GM08714 (cell line): ENCODE measurements around the gene CASP10.
A peak's percentile ranks its signal among the peaks of the same experiment; 100 is the strongest.
"Not testable (repeated sequence)": the region's sequence is repeated elsewhere in the genome, so short reads cannot be mapped to it uniquely, and the experiment has no call there.

Experiments
- H3K4me3 ChIP-seq: fragments of 200-500 bp; sonication (Bioruptor generic); 2 replicates; pipeline ENCODE4 v1.5.1; 2014; ENCODE audit warnings: mild to moderate bottlenecking, low read length, inconsistent platforms
- ZNF274 ChIP-seq: IDR thresholded peaks from 2 replicates; pipeline ENCODE4 v1.6.1; 2012; ENCODE audit warnings: mild to moderate bottlenecking, low read depth, low read length

The CASP10 gene, protein sequence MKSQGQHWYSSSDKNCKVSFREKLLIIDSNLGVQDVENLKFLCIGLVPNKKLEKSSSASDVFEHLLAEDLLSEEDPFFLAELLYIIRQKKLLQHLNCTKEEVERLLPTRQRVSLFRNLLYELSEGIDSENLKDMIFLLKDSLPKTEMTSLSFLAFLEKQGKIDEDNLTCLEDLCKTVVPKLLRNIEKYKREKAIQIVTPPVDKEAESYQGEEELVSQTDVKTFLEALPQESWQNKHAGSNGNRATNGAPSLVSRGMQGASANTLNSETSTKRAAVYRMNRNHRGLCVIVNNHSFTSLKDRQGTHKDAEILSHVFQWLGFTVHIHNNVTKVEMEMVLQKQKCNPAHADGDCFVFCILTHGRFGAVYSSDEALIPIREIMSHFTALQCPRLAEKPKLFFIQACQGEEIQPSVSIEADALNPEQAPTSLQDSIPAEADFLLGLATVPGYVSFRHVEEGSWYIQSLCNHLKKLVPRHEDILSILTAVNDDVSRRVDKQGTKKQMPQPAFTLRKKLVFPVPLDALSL

GRCh38 chr2:201182650-201183364 lies at the start of gene CASP10:
Gene CASP10, plus strand, starts transcription at chr2:201183141. Its CDS starts 2,637 bp downstream, at chr2:201185778.
- TF ChIP-seq ZNF274 = no peak

GRCh38 chr2:201135386-201135785 lies 47.6 kb upstream of the CASP10 start:
- TF ChIP-seq ZNF274 = no peak
- no peak overlapping the region for H3K4me3 ChIP-seq

More at GRCh38 chr2:201182650-201183364, at the start of gene CASP10:
- H3K4me3 ChIP-seq = peak within 1 kb of the TSS; percentile 90

DNA sequence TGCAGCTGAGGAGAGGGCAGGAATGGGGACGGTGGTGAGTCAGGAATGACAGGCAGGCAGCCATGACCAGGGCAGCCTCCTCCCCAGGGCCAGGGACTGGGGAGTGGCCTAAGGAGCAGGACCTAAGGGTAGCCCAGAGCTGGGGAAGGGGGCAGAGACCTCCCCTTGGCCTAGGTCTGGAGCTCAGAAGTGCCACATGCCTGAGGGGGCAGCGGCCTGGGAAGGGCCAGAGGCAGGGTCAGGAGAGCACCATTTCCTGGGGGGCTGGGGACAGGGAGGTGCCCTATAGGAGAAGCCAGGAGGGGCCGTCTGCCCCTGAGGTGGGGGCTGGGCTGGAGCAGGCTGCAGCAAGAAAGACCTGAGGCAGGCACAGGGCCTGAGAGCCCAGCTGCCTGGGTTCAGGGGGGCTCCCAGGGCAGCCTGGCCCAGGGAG lies 46.0 kb upstream of the CASP10 start:
- no peak overlapping the region for H3K4me3 ChIP-seq
- TF ChIP-seq ZNF274 = no peak

DNA sequence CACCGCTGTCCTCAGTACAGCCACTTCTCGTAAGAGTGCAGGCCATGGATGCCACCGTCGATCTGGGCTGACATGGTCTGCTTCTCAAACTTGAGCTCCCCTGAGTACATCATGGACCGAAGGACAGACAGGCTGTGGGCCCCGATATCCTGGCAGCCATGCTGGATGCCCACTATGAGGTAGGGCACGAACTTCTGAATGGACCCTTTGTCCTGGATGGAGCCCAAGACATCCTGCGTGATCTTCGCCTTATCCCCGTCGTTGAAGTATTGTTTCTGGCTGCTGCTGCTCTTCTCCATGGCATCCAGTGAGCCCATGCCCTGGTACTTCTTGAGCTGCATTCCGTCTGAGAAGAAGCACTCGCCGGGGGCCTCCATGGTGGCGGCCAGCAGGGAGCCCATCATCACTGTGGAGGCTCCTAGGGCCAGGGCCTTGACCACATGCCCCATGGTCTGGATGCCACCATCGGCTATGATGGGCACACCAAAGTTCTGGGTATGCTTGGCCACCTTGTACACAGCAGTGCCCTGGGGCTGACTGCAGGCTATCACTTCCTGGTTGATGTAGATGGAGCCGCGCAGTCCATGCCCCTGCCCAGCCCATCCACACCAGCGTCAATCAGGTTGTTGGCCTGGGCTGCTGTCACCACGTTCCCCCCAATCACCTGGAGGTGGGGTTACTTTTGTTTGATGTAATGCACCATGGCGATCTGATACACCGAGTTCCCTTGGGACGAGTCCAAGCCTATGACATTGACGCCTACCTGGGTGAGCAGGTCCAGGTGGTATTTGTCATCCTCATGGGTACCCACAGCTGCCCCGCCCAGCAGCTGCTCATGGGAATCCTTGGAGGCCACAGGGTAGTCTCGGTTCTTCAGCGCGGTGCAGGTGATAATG lies 45.2 kb upstream of the CASP10 start:
- no peak overlapping the region for H3K4me3 ChIP-seq
- no peak for TF ChIP-seq ZNF274

DNA sequence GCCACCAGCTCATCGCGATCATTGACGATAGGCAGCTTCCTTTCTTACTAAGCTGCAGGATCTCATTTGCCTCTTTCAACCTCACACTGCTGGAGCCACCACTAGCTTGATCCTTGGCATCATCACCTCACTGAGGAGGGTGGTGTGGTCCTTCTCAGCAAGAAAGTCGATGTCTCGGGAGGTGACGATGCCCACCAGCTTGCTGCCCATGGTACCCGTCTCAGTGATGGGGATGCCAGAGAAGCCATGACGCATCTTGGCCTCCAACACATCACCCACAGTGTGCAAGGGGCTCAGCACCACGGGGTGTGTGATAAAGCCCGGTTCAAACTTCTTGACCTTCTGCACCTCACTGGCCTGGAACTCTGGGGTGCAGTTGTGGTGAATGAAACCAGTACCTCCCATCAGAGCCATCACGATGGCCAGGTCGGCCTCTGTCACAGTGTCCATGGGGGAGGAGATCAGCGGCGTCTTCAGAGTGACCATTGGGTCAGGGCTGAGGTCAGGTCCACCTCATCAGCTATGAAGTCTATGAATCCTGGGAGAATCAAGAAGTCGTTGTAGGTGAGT lies 44.5 kb upstream of the CASP10 start:
- H3K4me3 ChIP-seq = no peak overlapping the region
- TF ChIP-seq ZNF274 = no peak

GRCh38 chr2:201138986-201139781 lies 43.8 kb upstream of the CASP10 start:
- H3K4me3 ChIP-seq = not testable (repeated sequence)

DNA sequence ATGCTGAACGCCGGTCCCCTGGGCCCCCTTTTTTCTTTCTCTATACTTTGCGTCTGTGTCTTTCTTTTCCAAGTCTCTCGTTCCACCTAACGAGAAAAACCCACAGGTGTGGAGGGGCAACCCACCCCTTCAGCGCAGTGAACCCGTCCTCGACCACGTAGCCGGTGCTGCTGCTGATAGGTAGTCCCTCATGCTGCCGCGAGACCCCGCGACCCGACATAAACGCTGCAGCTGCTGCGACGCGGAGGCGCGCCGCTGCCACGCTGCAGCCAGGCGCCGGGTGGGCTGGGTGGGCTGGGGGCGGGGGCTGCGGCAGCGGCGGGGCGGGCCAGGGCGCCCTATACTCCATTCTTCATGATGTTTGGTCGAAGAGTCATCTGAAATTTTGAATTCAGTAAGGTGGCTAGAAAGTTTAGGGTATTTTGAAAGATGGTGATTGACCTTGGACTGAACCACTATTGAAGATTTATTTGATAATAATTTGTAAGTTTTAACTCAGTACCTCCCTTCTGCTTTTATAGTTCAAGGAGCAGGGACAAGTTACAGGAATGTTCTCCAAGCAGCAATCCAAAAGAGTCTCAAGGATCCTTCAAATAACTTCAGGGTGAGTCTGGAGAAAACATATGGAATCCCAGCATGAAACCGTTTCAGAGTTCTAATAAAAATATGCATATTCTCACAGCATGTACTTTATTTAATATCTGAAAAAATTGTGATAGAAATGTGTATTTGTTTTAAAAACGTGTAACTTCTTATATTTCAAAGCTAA lies 42.9 kb upstream of the CASP10 start:
- H3K4me3 ChIP-seq = no peak overlapping the region
- TF ChIP-seq ZNF274 = no peak

GRCh38 chr2:201144101-201145051 lies 38.6 kb upstream of the CASP10 start:
- TF ChIP-seq ZNF274 = no peak
- H3K4me3 ChIP-seq = no peak overlapping the region

DNA sequence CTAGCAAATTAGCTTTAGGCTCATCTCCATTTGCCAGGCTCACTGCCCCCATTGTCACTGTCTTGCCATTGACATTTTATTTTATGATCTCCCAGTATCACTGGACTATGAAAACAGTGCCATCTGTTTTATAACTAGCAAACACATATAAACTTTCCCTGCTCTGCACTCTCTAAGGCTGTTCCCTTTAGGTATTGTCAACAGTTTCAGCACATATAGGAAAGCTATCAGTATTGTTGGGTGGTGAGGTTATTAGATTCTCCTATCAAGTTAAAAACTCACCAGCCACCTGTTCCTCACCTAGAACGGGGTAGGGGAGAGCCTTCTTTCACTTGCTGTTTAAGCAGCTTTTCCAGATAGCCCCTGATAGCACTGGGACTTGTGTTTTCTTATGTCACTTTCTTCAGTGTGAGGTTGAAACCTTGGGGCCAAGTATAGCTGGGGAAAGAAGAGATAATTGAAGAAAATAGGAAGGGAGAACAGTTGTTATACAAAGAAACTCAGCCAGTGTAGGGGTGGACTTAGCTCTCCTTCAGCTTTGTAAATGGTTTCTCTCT lies 34.4 kb upstream of the CASP10 start:
- no peak for TF ChIP-seq ZNF274
- no peak overlapping the region for H3K4me3 ChIP-seq

- no peak for TF ChIP-seq ZNF274
Measured at GRCh38 chr2:201149064-201149820, 33.7 kb upstream of the CASP10 start.

GRCh38 chr2:201149821-201150165 lies 33.1 kb upstream of the CASP10 start:
- not testable (repeated sequence) for H3K4me3 ChIP-seq

More at GRCh38 chr2:201149064-201149820, 33.7 kb upstream of the CASP10 start:
- H3K4me3 ChIP-seq = no peak overlapping the region
